ENCODE data around the gene WDR54. TPM values are rescaled to one million over a fixed set of nuclear protein-coding genes. Genes with fewer than 3 reads are reported as not detected.

WDR54 gene
- total and polyA plus RNA-seq, 10 of the 15 experiments (the other 5 are each of a cell fraction or from before 2014, with no cell fraction given): 38.2 to 116 (median 89.1) TPM

DNA sequence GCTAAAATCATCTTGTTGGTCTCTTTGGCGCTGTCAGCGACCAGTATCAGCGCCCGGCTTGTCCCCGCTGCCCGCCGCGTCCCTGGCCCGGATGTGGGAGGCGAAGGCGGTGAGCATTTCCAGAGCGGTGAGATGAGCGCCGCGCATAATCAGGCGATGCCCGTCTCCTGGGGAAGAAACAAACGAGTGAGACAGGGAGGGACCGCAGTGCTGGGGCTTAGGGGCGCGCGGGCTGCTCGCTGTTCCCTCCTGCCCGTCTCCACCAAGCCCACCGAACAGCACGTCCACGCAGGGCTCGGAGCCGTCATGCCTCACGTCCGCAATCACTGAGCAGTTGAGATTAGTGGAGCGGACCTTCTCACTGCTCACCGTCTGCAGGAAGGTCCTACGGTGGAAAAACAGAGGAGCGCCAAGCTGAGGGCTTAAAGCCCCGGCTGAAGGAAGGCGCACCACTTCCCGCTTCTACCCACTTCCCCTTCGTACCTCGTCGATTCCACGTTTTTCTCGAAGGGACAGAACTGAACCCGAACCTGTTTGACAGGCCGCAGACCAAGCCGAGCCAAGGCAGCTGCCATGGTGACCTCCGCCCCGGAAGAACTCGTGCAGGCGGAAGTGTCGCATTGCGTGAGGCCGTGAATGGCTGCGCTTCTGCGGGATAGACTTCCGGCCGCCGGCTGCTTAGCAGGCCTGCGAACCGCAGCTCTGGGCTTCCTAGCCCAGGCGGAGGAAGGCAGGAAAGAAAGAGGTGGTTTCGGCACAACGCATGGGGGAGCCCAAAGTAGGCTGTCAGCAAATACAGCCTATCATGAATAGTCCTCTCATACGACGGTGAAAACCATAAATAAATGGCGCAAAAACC lies 50.8 kb downstream of the WDR54 start, which contains the start of gene MRPL53 (continued):
- TF ChIP-seq, protein P1, sequence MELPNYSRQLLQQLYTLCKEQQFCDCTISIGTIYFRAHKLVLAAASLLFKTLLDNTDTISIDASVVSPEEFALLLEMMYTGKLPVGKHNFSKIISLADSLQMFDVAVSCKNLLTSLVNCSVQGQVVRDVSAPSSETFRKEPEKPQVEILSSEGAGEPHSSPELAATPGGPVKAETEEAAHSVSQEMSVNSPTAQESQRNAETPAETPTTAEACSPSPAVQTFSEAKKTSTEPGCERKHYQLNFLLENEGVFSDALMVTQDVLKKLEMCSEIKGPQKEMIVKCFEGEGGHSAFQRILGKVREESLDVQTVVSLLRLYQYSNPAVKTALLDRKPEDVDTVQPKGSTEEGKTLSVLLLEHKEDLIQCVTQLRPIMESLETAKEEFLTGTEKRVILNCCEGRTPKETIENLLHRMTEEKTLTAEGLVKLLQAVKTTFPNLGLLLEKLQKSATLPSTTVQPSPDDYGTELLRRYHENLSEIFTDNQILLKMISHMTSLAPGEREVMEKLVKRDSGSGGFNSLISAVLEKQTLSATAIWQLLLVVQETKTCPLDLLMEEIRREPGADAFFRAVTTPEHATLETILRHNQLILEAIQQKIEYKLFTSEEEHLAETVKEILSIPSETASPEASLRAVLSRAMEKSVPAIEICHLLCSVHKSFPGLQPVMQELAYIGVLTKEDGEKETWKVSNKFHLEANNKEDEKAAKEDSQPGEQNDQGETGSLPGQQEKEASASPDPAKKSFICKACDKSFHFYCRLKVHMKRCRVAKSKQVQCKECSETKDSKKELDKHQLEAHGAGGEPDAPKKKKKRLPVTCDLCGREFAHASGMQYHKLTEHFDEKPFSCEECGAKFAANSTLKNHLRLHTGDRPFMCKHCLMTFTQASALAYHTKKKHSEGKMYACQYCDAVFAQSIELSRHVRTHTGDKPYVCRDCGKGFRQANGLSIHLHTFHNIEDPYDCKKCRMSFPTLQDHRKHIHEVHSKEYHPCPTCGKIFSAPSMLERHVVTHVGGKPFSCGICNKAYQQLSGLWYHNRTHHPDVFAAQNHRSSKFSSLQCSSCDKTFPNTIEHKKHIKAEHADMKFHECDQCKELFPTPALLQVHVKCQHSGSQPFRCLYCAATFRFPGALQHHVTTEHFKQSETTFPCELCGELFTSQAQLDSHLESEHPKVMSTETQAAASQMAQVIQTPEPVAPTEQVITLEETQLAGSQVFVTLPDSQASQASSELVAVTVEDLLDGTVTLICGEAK (IDR thresholded peaks at IDR 0.05; ENCODE audit: borderline replicate concordance): peak; percentile 98
- TF ChIP-seq, protein P2, sequence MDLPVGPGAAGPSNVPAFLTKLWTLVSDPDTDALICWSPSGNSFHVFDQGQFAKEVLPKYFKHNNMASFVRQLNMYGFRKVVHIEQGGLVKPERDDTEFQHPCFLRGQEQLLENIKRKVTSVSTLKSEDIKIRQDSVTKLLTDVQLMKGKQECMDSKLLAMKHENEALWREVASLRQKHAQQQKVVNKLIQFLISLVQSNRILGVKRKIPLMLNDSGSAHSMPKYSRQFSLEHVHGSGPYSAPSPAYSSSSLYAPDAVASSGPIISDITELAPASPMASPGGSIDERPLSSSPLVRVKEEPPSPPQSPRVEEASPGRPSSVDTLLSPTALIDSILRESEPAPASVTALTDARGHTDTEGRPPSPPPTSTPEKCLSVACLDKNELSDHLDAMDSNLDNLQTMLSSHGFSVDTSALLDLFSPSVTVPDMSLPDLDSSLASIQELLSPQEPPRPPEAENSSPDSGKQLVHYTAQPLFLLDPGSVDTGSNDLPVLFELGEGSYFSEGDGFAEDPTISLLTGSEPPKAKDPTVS (IDR thresholded peaks at IDR 0.05; ENCODE audit: low read depth, low read length): no peak
- TF ChIP-seq BHLHE40 (IDR thresholded peaks at IDR 0.05; ENCODE audit: borderline replicate concordance in 1 of 2, low read depth in 2 of 2, low read length in 1 of 2): peak; percentile 54 to 63; a peak in 2 of 4 replicates
- TF ChIP-seq POU2F2 (IDR thresholded peaks at IDR 0.05; ENCODE audit: borderline replicate concordance, low read depth, low read length): peak; percentile 93
- TF ChIP-seq CHD1 (IDR thresholded peaks at IDR 0.05; ENCODE audit: low read depth, low read length): 0 out of 2 replicates have a peak, but pooled peaks have one; percentile 74
- peak; percentile 93 for TF ChIP-seq MTA2 (IDR thresholded peaks at IDR 0.05; ENCODE audit: low read depth)
- TF ChIP-seq PAX5 (IDR thresholded peaks at IDR 0.05; ENCODE audit: borderline replicate concordance, low read depth, low read length): peak; percentile 88
- TF ChIP-seq, protein P3, sequence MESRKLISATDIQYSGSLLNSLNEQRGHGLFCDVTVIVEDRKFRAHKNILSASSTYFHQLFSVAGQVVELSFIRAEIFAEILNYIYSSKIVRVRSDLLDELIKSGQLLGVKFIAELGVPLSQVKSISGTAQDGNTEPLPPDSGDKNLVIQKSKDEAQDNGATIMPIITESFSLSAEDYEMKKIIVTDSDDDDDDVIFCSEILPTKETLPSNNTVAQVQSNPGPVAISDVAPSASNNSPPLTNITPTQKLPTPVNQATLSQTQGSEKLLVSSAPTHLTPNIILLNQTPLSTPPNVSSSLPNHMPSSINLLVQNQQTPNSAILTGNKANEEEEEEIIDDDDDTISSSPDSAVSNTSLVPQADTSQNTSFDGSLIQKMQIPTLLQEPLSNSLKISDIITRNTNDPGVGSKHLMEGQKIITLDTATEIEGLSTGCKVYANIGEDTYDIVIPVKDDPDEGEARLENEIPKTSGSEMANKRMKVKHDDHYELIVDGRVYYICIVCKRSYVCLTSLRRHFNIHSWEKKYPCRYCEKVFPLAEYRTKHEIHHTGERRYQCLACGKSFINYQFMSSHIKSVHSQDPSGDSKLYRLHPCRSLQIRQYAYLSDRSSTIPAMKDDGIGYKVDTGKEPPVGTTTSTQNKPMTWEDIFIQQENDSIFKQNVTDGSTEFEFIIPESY (IDR thresholded peaks at IDR 0.05): no peak
- peak; percentile 92 for TF ChIP-seq NBN (IDR thresholded peaks at IDR 0.05)
- TF ChIP-seq JUNB (IDR thresholded peaks at IDR 0.05): no peak
- no peak for TF ChIP-seq NFXL1 (IDR thresholded peaks at IDR 0.05; ENCODE audit: borderline replicate concordance)
- peak; percentile 26 to 44; a peak in 1 of 4 replicates for TF ChIP-seq IKZF2 (IDR thresholded peaks at IDR 0.05)
- TF ChIP-seq TCF7 (IDR thresholded peaks at IDR 0.05; ENCODE audit: borderline replicate concordance): peak; percentile 68; the same call in 1 of the 2 replicates
- TF ChIP-seq SREBF1 (IDR thresholded peaks at IDR 0.05; ENCODE audit: low read length): peak; percentile 84
- TF ChIP-seq CBX3 (IDR thresholded peaks at IDR 0.05; ENCODE audit: borderline replicate concordance, low read depth): no peak
- TF ChIP-seq KAT2A (conservative IDR thresholded peaks at IDR 0.05; ENCODE audit: control insufficient read depth, low read depth, low read length): no peak
- TF ChIP-seq, protein P4, sequence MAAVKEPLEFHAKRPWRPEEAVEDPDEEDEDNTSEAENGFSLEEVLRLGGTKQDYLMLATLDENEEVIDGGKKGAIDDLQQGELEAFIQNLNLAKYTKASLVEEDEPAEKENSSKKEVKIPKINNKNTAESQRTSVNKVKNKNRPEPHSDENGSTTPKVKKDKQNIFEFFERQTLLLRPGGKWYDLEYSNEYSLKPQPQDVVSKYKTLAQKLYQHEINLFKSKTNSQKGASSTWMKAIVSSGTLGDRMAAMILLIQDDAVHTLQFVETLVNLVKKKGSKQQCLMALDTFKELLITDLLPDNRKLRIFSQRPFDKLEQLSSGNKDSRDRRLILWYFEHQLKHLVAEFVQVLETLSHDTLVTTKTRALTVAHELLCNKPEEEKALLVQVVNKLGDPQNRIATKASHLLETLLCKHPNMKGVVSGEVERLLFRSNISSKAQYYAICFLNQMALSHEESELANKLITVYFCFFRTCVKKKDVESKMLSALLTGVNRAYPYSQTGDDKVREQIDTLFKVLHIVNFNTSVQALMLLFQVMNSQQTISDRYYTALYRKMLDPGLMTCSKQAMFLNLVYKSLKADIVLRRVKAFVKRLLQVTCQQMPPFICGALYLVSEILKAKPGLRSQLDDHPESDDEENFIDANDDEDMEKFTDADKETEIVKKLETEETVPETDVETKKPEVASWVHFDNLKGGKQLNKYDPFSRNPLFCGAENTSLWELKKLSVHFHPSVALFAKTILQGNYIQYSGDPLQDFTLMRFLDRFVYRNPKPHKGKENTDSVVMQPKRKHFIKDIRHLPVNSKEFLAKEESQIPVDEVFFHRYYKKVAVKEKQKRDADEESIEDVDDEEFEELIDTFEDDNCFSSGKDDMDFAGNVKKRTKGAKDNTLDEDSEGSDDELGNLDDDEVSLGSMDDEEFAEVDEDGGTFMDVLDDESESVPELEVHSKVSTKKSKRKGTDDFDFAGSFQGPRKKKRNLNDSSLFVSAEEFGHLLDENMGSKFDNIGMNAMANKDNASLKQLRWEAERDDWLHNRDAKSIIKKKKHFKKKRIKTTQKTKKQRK (IDR thresholded peaks at IDR 0.05; ENCODE audit: low read depth, low read length): no peak; the same call in 1 of the 2 replicates
- TF ChIP-seq EGR1 (IDR thresholded peaks at IDR 0.05; ENCODE audit: borderline replicate concordance in 1 of 2, low read depth in 2 of 2, low read length in 2 of 2): peak; percentile 51 to 78; a peak in 1 of 3 replicates

Data from GM12878 (cell line).